GM11168 (cell line): Measurements from ENCODE around the gene TMEM88.
"Not testable (repeated sequence)": the region's sequence is repeated elsewhere in the genome, so short reads cannot be mapped to it uniquely, and the experiment has no call there.

Experiments used
- in situ Hi-C: fragments of 300-500 bp; cut with MboI; formaldehyde crosslinking; loops from one replicate; pipeline ENCODE4 v1.12.0; 2022; ENCODE audit warnings: low sequenced_read_pairs; ENCODE audit not compliant: unreplicated experiment

TMEM88 gene, protein sequence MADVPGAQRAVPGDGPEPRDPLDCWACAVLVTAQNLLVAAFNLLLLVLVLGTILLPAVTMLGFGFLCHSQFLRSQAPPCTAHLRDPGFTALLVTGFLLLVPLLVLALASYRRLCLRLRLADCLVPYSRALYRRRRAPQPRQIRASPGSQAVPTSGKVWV

DNA sequence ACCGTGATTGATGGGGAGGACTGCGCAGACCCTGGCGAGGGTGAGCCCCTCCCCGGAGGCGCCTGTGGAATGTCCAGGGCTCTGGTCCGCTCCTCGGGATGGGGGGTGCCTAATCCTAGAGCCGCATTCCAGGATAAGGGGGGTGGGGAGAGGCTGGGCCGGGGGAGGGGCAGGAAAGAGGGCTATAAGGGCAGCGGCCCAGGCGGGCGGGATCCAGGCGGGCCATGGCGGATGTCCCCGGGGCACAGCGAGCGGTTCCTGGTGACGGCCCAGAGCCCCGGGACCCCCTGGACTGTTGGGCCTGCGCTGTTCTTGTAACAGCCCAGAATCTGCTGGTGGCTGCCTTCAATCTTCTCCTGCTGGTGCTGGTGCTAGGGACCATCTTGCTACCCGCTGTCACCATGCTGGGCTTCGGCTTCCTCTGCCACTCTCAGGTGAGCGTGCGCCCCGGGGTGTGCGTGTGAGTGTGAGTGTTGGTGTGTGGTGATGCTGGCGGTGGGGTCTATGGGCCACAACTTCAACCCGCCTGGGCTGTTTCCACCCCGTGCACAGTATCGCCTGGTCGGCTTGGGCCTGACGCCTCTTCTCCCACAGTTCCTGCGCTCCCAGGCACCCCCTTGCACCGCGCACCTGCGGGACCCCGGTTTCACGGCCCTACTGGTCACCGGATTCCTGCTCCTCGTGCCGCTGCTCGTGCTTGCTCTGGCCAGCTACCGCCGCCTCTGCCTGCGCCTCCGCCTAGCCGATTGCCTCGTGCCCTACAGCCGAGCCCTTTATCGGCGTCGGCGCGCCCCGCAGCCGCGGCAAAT, at the start of gene TMEM88:
TSS of gene TMEM88 (plus strand) at position 216 of the 809 bp plus-strand sequence. CDS start at position 225, 9 bp downstream.
- in situ Hi-C loops = no loop called here

GRCh38 chr17:7806587-7806986, 48.3 kb upstream of the TMEM88 start:
- in situ Hi-C loops = no loop called here

DNA sequence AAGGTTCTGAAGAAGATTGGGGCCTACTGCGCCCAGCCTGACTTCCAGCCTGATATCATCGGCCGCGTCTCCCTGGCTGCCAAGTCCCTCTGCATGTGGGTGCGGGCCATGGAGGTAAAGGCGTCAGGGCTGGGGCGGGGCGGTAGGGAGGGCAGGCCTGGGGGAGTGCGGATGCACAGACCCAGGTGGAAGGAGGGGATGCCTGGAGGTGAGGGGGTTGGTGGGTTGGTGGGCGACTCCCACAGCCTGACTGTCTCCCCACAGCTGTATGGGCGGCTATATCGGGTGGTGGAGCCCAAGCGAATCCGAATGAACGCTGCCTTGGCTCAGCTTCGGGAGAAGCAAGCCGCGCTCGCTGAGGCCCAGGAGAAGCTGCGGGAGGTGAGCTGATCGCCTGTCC, 47.7 kb upstream of the TMEM88 start:
- in situ Hi-C loops = no loop called here

DNA sequence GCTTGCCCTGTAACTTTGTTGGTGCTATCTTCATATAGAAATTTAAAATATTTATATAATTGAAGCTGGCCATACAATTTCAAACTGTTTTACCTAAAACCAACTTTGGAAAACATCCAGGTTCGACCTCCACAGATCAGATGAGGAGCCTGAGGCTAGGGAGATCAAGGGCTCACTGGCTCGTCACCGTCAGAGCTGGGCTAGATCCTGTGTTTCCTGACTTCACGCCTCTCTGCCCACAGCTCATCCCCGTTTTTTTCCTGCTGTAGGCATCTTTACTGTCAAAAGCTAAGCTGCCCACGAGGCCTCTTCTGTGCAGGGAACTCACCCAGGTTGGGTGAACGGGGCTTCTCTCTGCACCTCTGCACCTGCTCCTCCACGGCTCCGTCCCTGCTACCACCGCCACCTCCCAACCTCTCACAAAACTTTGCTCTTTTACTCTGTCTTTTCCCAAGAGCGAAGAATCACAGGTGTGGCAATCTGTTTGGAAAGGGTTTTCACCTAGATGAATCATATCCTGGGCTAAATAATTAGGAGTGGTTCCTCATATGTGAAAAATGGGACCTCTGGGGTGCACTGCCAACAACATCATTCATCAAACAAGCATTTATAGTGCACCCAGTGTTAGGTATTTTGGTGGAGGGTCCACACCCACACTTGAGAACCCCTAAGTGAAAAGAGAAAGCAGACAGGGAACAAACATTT, 45.6 kb upstream of the TMEM88 start:
- in situ Hi-C loops = no loop called here

DNA sequence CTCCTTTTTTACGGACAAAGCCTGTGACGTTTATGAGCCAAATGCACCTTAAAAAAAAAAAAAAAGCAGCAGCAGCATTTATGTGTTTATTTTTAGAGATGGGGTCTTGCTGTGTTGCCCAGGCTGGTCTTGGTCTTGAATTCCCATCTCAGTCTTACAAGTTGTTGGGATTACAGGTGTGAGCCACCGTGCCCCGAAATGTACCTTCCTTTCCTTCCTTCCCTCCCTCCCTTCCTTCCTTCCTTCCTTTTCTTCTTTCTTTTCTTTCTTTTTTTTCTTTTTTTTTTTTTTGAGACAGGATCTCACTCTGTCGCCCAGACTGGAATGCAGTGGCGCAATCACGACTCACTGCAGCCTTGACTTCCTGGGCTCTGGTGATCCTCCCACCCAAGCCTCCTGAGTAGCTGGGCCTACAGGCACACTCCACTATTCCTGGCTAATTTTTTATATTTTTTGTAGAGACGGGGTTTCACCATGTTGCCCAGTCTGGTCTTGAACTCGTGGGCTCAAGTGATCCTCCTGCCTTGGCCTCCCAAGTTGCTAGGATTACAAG, 45.0 kb upstream of the TMEM88 start:
- in situ Hi-C loops = not testable (repeated sequence)

GRCh38 chr17:7811251-7811650, 43.6 kb upstream of the TMEM88 start:
- in situ Hi-C loops = no loop called here

DNA sequence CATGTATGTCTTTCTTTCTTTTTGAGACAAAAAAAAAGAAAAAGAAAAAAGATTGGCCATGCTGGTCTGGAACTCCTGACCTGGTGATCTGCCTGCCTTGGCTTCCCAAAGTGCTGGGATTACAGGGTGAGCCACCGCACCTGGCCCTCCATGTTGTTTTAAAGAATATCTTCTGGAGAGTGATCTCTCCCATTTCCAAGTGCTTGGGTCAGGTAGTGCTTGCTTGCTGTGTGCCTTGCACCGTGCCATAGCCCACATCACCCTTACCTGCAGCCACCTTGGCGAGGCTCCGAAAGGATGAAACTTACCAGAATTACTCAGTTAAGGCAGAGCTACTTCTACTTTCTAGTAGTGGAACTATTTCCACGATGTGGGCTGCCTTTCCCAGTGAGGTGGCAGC, 39.9 kb upstream of the TMEM88 start:
- in situ Hi-C loops = no loop called here

GRCh38 chr17:7816926-7817642, 37.8 kb upstream of the TMEM88 start:
- in situ Hi-C loops = no loop called here

DNA sequence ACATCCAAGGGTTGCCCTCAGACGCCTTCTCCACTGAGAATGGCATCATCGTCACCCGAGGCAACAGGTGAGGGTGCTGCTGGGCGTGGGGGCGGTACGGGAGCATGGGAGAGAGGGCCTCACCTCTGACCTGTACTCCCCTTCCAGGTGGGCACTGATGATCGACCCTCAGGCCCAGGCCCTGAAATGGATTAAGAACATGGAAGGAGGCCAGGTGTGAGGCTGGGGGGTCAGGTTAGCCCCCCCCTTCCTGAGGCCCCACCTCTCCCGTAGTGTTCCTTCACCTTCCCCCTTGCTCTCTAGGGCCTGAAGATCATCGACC, 37.3 kb upstream of the TMEM88 start:
- in situ Hi-C loops = no loop called here

DNA sequence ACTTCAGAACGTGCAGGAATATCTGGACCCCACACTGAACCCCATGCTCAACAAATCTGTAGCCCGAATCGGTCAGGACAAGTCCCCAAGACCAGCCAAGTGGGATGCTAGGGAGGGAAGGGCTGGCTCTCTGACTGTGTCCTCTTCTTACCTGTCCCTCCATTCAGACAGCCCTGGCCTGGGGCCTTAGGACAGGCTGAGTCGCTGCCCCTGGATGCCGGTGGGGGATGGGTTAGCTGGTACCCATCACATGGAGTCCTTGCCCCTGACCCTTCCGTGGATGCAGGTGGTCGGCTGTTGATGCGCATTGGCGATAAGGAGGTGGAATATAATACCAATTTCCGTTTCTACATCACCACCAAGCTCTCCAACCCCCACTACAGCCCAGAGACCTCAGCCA, 36.8 kb upstream of the TMEM88 start:
- in situ Hi-C loops = no loop called here

DNA sequence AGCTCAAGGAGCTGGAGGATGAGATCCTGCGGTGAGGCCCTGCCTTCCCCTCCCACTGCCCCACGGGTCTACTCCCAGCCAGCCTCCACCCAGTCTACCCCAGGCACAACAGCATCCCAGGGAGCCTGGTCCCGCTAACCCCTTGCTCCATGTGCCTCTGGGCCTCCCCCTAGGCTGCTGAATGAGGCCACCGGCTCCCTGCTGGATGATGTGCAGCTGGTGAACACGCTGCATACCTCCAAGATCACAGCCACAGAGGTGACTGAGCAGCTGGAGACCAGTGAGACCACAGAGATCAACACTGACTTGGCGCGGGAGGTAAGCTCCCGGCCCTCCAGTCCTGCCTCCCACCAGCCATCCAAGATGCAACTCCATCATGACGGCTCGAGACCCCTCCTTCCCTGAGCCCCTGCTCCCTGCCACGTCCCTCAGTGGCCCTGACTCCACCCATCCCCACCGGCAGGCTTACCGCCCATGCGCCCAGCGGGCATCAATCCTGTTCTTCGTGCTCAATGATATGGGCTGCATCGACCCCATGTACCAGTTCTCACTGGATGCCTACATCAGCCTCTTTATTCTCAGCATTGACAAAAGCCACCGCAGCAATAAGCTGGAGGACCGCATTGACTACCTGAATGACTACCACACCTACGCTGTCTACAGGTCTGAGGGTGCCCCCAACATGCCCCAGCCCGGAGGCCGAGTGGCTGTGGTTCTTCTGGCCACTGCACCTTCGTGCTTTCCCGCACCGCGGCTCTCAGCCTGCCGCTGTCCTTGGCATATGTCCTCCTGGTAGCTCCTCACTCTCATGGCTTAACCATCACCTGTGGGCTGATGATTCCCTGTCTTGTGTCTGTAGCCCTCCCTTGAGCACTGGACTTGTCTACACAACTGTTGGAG, 35.9 kb upstream of the TMEM88 start:
- in situ Hi-C loops = no loop called here

- in situ Hi-C loops = no loop called here
Observed at GRCh38 chr17:7820231-7820630, 34.6 kb upstream of the TMEM88 start.

GRCh38 chr17:7822126-7822525, 32.7 kb upstream of the TMEM88 start:
- in situ Hi-C loops = no loop called here

DNA sequence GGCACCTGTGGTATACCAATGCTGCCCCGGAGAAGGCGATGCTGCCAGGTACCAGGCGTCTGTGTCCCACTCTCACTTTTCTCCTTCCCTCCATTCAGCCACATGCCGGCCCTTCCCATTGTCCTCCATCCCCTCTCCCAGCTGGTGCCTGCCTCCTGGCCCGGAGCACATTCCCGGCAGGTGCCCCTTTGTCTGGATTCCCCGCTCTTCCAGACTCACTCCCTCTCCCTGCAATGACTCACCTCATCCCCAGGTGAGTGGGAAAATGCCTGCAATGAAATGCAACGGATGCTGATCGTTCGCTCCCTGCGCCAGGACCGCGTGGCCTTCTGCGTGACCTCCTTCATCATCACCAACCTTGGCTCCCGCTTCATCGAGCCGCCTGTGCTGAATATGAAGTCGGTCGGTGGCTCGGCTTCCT, 31.3 kb upstream of the TMEM88 start:
- in situ Hi-C loops = no loop called here

DNA sequence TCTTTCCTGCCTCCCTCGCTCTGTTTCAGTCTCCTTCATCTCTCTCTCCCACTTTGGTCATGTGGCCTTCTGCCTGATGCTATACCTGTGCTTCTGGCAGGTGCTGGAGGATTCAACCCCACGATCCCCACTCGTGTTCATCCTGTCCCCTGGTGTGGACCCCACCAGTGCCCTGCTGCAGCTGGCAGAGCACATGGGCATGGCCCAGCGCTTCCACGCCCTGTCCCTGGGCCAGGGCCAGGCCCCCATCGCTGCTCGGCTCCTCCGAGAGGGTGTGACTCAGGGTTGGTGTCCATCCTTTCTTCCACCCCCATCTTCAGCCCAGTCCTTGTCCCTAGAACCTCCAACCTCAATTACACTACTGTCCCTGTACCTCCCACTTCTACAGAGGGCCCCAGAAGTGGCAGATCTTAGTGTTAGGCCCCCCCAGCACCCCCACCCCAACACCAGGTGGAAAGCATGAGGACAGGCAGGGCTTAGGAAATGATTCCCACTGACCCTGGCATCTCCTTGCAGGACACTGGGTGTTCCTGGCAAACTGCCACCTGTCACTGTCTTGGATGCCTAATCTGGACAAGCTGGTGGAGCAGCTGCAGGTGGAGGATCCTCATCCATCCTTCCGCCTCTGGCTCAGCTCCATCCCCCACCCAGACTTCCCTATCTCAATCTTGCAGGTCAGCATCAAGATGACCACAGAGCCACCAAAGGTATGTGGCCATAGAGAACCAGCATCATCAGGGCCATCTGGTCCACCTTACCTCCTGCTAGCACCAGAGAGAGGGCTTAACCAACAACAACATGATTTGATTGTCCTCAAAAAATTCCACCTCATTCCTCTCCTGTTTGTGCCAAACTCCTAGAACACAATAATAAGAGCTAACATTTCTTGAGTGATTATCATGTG, 30.6 kb upstream of the TMEM88 start:
- in situ Hi-C loops = no loop called here

DNA sequence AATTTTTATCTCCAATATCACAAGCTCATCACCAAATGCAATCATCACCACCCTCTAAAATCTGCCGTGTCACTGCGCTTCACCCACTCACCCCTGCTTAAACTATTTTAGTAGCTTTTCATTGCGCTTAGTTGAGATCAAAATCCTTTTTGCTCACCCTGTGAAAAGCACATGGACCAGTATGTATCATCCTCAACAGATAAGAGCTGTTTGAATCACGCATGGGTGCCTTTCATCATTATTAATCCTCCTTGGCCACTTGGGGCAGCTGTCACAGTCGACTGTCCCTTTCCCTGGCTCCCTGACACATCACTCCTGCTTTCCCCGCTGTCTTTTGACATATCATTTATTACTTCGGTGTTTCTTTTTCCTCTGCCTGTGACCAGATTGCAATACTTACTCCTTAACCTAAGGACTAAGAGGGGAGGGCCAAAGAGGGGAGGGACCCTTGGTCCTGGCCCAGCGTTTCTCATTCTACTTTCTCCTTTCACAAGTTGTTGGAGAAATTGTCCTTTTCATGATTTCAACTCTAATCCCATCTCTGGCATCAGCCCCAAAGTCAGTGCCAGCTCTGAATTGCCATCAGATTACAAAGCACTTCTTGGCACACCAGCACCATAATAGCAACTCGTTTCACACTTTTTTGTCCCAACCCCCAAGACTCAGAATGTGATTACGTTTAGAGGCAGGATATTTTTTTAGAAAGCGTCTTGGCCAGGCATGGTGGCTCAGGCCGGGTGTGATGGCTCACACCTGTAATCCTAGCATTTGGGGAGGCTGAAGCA, 29.5 kb upstream of the TMEM88 start:
- in situ Hi-C loops = no loop called here

DNA sequence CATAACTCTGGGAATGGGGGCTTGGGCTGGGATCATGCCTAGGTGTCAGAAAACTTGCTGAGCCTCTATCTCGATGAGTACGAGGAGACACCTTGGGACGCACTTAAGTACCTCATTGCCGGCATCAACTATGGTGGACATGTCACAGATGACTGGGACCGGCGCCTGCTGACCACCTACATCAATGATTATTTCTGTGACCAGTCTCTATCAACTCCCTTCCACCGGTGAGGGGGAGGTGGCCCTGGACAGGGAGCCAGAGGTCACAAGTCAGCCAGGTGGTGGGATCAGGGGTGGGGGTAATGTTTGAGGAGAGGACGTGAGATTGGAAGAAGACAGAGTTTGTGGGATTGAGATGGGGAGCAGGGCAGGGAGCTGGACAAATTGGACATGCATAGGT, 24.2 kb upstream of the TMEM88 start:
- in situ Hi-C loops = no loop called here

GRCh38 chr17:7831233-7831632, 23.6 kb upstream of the TMEM88 start:
- in situ Hi-C loops = no loop called here
